ENCODE measurements around the gene FRAT1. TPM values are rescaled to one million over a fixed set of nuclear protein-coding genes. Genes with fewer than 3 reads are reported as not detected.
A peak's percentile ranks its signal among the peaks of the same experiment; 100 is the strongest.

Gene FRAT1
- total and polyA plus RNA-seq, 10 of the 15 experiments (the other 5 are each of a cell fraction or from before 2014, with no cell fraction given), result 0.07 to 0.73 (median 0.26) TPM

DNA sequence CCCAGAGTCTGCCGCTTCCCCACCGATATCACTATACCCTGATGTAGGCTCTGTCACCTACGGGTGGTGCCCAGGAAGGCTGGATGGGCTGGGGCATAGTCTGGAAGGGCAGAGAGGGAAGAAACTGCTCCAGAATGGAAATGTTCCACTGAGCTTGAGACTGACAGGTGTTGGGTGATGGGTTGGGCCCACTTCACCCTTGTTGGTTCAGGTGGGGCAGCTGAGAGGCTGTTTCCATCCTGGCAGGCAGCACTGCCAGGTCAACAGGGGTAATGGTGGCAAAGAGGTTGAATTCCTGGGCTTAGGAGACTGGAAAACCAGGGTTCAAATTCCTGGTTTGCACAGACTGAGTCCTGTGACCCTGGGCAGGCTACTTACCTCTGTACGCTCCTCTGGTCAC is 44.0 kb downstream of the FRAT1 start (continued):
- TF ChIP-seq TARDBP (IDR thresholded peaks at IDR 0.05; ENCODE audit: borderline replicate concordance) (no peak), ESRRA (IDR thresholded peaks at IDR 0.05; ENCODE audit: low read length) (no peak), CREM (IDR thresholded peaks at IDR 0.05; ENCODE audit: low read depth) (no peak), JUNB (IDR thresholded peaks at IDR 0.05) (no peak), KDM1A (IDR thresholded peaks at IDR 0.05; ENCODE audit: borderline replicate concordance) (no peak)

DNA sequence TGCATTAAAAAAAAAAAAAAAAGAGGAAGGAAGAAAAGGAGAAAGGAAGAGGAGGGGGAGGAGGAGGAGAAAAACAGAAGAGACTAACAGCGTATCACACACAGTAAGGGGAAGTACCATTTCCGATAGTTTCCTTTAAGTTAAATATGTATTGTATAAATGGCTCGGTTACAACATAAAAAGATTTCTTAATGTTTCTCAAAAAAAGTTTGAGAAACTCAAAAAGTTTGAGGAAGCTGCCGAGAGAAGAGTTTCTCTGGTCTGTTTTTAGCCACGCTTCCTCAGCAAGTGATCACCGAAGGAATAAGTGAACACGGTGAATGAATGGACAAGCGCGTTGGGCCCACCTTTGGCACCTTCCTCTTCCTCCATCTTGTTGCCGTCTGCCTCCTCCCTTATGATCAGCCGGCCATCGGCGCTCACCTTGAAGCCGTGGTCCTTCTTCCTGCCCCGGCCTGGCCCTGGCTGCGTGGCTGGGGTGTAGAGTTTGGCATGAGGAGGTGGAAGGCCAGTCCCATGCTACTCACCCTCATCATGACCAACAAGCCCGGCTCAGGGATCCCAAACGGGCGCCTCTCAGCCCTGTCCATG is 46.8 kb downstream of the FRAT1 start:
- ChIA-PET RAD21 (ENCODE audit: unreplicated experiment) (no interaction called here), POLR2A (no interaction called here), SMC1A (ENCODE audit: uncharacterized antibody, unreplicated experiment) (no interaction called here), CTCF (interaction anchor here (0.6 kb wide), 1 partner anchor 35 kb away, joined by 3 read pairs; the partner anchor contains the start of gene RRP12)
- Histone ChIP-seq H3K79me2 (ENCODE audit: control insufficient read depth, insufficient read depth, low read length) (no peaks in the 10 kb centered on the region), H3K27ac (ENCODE audit: control insufficient read depth, insufficient read depth) (0 out of 2 replicates have a peak overlapping the region, but pooled peaks have one; percentile 6), H3K4me1 (ENCODE audit: control insufficient read depth, insufficient read depth, low read length) (no peaks in the 10 kb centered on the region; the same call in 1 of the 2 replicates), H3K4me3 (no peak overlapping the region), H3K9me3 (replicated peaks; ENCODE audit: control insufficient read depth, insufficient read depth, low read length) (no peaks in the 10 kb centered on the region), H3K9ac (ENCODE audit: control insufficient read depth, insufficient read depth, low read length) (no peak overlapping the region), H3K4me2 (ENCODE audit: control insufficient read depth, insufficient read depth) (no peak overlapping the region), H3K36me3 (ENCODE audit: control insufficient read depth in 2 of 2, insufficient read depth in 2 of 2, low read length in 1 of 2) (peaks cover 10 to 18% of the 10 kb centered on the region in 2 experiments), H3K27me3 (replicated peaks in 1 of 2; ENCODE audit: control insufficient read depth in 2 of 2, insufficient read depth in 2 of 2, low read length in 1 of 2) (no peaks in the 10 kb centered on the region), H2AFZ (ENCODE audit: control insufficient read depth, low read depth, low read length) (no peak overlapping the region; the same call in 1 of the 2 replicates), H4K20me1 (ENCODE audit: control insufficient read depth, insufficient read depth) (no peaks in the 10 kb centered on the region)
- DNase-seq (ENCODE audit: low read depth, low spot score) (no peak), FAIRE-seq (no peak), ATAC-seq (no peak)
- in situ Hi-C loops (cut with MboI) (no loop called here), intact Hi-C loops (cut with micrococcal nuclease; ENCODE audit: unreplicated experiment) (no loop called here)
- WGBS (ENCODE audit: insufficient coverage, insufficient replicate concordance, low lambda C conversion rate, missing lambda C conversion rate), result 37% methylated on average over 19 of the region's 19 CpGs
- BruUV-seq (replicated peaks), result no TSS peak
- TF ChIP-seq, protein P1, sequence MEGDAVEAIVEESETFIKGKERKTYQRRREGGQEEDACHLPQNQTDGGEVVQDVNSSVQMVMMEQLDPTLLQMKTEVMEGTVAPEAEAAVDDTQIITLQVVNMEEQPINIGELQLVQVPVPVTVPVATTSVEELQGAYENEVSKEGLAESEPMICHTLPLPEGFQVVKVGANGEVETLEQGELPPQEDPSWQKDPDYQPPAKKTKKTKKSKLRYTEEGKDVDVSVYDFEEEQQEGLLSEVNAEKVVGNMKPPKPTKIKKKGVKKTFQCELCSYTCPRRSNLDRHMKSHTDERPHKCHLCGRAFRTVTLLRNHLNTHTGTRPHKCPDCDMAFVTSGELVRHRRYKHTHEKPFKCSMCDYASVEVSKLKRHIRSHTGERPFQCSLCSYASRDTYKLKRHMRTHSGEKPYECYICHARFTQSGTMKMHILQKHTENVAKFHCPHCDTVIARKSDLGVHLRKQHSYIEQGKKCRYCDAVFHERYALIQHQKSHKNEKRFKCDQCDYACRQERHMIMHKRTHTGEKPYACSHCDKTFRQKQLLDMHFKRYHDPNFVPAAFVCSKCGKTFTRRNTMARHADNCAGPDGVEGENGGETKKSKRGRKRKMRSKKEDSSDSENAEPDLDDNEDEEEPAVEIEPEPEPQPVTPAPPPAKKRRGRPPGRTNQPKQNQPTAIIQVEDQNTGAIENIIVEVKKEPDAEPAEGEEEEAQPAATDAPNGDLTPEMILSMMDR (IDR thresholded peaks at IDR 0.05 in 2 of 3, conservative IDR thresholded peaks at IDR 0.05 in 1 of 3; ENCODE audit: control insufficient read depth in 2 of 3, extremely low read depth in 1 of 3, insufficient read depth in 1 of 3, low read depth in 3 of 3, low read length in 3 of 3), result no peak
- TF ChIP-seq, protein P2, sequence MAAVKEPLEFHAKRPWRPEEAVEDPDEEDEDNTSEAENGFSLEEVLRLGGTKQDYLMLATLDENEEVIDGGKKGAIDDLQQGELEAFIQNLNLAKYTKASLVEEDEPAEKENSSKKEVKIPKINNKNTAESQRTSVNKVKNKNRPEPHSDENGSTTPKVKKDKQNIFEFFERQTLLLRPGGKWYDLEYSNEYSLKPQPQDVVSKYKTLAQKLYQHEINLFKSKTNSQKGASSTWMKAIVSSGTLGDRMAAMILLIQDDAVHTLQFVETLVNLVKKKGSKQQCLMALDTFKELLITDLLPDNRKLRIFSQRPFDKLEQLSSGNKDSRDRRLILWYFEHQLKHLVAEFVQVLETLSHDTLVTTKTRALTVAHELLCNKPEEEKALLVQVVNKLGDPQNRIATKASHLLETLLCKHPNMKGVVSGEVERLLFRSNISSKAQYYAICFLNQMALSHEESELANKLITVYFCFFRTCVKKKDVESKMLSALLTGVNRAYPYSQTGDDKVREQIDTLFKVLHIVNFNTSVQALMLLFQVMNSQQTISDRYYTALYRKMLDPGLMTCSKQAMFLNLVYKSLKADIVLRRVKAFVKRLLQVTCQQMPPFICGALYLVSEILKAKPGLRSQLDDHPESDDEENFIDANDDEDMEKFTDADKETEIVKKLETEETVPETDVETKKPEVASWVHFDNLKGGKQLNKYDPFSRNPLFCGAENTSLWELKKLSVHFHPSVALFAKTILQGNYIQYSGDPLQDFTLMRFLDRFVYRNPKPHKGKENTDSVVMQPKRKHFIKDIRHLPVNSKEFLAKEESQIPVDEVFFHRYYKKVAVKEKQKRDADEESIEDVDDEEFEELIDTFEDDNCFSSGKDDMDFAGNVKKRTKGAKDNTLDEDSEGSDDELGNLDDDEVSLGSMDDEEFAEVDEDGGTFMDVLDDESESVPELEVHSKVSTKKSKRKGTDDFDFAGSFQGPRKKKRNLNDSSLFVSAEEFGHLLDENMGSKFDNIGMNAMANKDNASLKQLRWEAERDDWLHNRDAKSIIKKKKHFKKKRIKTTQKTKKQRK (IDR thresholded peaks at IDR 0.05; ENCODE audit: low read depth, low read length), result no peak
- TF ChIP-seq SIX5 (IDR thresholded peaks at IDR 0.05; ENCODE audit: low read depth, low read length, severe bottlenecking) (no peak), TCF12 (IDR thresholded peaks at IDR 0.05; ENCODE audit: low read depth, low read length) (no peak), EED (IDR thresholded peaks at IDR 0.05; ENCODE audit: low read depth) (no peak), NBN (IDR thresholded peaks at IDR 0.05) (no peak), PAX5 (IDR thresholded peaks at IDR 0.05; ENCODE audit: borderline replicate concordance, low read depth, low read length) (no peak), POLR2A (IDR thresholded peaks at IDR 0.05; ENCODE audit: low read depth, low read length) (no peak), EP300 (IDR thresholded peaks at IDR 0.05; ENCODE audit: borderline replicate concordance in 1 of 2, control insufficient read depth in 1 of 2, low read depth in 2 of 2, low read length in 2 of 2) (no peak)
- TF ChIP-seq, protein P3, sequence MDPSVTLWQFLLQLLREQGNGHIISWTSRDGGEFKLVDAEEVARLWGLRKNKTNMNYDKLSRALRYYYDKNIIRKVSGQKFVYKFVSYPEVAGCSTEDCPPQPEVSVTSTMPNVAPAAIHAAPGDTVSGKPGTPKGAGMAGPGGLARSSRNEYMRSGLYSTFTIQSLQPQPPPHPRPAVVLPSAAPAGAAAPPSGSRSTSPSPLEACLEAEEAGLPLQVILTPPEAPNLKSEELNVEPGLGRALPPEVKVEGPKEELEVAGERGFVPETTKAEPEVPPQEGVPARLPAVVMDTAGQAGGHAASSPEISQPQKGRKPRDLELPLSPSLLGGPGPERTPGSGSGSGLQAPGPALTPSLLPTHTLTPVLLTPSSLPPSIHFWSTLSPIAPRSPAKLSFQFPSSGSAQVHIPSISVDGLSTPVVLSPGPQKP (IDR thresholded peaks at IDR 0.05; ENCODE audit: low read depth, low read length), result no peak
- TF ChIP-seq, protein P4, sequence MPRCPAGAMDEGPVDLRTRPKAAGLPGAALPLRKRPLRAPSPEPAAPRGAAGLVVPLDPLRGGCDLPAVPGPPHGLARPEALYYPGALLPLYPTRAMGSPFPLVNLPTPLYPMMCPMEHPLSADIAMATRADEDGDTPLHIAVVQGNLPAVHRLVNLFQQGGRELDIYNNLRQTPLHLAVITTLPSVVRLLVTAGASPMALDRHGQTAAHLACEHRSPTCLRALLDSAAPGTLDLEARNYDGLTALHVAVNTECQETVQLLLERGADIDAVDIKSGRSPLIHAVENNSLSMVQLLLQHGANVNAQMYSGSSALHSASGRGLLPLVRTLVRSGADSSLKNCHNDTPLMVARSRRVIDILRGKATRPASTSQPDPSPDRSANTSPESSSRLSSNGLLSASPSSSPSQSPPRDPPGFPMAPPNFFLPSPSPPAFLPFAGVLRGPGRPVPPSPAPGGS (IDR thresholded peaks at IDR 0.05; ENCODE audit: borderline replicate concordance, insufficient read depth, low read depth, low read length, poor library complexity, severe bottlenecking), result no peak
